HEK293 (cell line): ENCODE results near the gene AQP9.
"Not testable (repeated sequence)": the region's sequence is repeated elsewhere in the genome, so short reads cannot be mapped to it uniquely, and the experiment has no call there.

Experiments used
- EGR2 ChIP-seq: fragments of 450-650 bp; formaldehyde crosslinking; IDR thresholded peaks from 2 replicates; pipeline ENCODE4 v1.5.1; 2016; ENCODE audit warnings: low read depth, missing biosample characterization, missing genetic modification characterization
- SALL2 ChIP-seq: fragments of 450-650 bp; formaldehyde crosslinking; IDR thresholded peaks from 2 replicates; pipeline ENCODE4 v1.5.0; 2017; ENCODE audit warnings: missing biosample characterization, mild to moderate bottlenecking, missing genetic modification characterization, borderline replicate concordance
- ZNF24 ChIP-seq: fragments of 450-650 bp; formaldehyde crosslinking; IDR thresholded peaks from 2 replicates; pipeline ENCODE4 v1.5.1; 2016; ENCODE audit warnings: missing biosample characterization, missing genetic modification characterization
- ZNF274 ChIP-seq, 2 experiments: fragments of 200-500 bp in 1 of 2; fragments of 450-650 bp in 1 of 2; sonication (Bioruptor generic) in 1 of 2; formaldehyde crosslinking in 1 of 2; IDR thresholded peaks; 2 replicates each; pipeline versions ENCODE4 v1.5.1 to v1.6.1; 2014 to 2016; ENCODE audit warnings: borderline replicate concordance in 1 of 2, inconsistent platforms in 1 of 2, low read length in 1 of 2, missing biosample characterization in 1 of 2, missing genetic modification characterization in 1 of 2
- ZNF776 ChIP-seq: fragments of 450-650 bp; formaldehyde crosslinking; IDR thresholded peaks from 2 replicates; pipeline ENCODE4 v1.5.0; 2017; ENCODE audit warnings: missing biosample characterization, missing genetic modification characterization, borderline replicate concordance
- TF ChIP-seq, protein P1 (sequence below): fragments of 450-650 bp; formaldehyde crosslinking; IDR thresholded peaks from 2 replicates; pipeline ENCODE4 v1.5.1; 2016; ENCODE audit warnings: missing biosample characterization, missing genetic modification characterization
- TF ChIP-seq, protein P2 (sequence below): fragments of 450-650 bp; formaldehyde crosslinking; IDR thresholded peaks from 2 replicates; pipeline ENCODE4 v1.5.1; 2016; ENCODE audit warnings: missing biosample characterization, missing genetic modification characterization, low read depth
- TF ChIP-seq, protein P3 (sequence below): fragments of 450-650 bp; formaldehyde crosslinking; IDR thresholded peaks from 2 replicates; pipeline ENCODE4 v1.5.1; 2016; ENCODE audit warnings: missing biosample characterization, missing genetic modification characterization

DNA sequence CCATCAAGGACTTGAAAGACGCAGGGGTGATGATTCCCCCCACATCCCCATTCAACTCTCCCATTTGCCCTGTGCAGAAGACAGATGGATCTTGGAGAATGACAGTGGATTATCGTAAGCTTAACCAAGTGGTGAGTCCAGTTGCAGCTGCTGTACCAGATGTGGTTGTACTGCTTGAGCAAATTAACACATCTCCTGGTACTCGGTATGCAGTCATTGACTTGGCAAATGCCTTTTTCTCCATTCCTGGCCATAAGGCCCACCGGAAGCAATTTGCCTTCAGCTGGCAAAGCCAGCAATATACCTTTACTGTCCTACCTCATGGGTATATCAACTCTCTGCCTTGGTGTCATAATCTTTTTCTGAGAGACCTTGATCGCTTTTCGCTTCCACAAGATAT, 70.0 kb downstream of the AQP9 start:
- TF ChIP-seq ZNF776 (tag by site-specific recombination); SALL2; EGR2 (tag by site-specific recombination); ZNF24 (tag by site-specific recombination); ZNF274 (IDR thresholded peaks at IDR 0.05; ENCODE audit: low read length); ZNF274 (tag by site-specific recombination; IDR thresholded peaks at IDR 0.05; ENCODE audit: borderline replicate concordance): not testable (repeated sequence)
- TF ChIP-seq, protein P1, sequence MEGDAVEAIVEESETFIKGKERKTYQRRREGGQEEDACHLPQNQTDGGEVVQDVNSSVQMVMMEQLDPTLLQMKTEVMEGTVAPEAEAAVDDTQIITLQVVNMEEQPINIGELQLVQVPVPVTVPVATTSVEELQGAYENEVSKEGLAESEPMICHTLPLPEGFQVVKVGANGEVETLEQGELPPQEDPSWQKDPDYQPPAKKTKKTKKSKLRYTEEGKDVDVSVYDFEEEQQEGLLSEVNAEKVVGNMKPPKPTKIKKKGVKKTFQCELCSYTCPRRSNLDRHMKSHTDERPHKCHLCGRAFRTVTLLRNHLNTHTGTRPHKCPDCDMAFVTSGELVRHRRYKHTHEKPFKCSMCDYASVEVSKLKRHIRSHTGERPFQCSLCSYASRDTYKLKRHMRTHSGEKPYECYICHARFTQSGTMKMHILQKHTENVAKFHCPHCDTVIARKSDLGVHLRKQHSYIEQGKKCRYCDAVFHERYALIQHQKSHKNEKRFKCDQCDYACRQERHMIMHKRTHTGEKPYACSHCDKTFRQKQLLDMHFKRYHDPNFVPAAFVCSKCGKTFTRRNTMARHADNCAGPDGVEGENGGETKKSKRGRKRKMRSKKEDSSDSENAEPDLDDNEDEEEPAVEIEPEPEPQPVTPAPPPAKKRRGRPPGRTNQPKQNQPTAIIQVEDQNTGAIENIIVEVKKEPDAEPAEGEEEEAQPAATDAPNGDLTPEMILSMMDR (tag by site-specific recombination): not testable (repeated sequence)
- TF ChIP-seq, protein P2, sequence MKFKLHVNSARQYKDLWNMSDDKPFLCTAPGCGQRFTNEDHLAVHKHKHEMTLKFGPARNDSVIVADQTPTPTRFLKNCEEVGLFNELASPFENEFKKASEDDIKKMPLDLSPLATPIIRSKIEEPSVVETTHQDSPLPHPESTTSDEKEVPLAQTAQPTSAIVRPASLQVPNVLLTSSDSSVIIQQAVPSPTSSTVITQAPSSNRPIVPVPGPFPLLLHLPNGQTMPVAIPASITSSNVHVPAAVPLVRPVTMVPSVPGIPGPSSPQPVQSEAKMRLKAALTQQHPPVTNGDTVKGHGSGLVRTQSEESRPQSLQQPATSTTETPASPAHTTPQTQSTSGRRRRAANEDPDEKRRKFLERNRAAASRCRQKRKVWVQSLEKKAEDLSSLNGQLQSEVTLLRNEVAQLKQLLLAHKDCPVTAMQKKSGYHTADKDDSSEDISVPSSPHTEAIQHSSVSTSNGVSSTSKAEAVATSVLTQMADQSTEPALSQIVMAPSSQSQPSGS (tag by site-specific recombination): not testable (repeated sequence)
- TF ChIP-seq, protein P3, sequence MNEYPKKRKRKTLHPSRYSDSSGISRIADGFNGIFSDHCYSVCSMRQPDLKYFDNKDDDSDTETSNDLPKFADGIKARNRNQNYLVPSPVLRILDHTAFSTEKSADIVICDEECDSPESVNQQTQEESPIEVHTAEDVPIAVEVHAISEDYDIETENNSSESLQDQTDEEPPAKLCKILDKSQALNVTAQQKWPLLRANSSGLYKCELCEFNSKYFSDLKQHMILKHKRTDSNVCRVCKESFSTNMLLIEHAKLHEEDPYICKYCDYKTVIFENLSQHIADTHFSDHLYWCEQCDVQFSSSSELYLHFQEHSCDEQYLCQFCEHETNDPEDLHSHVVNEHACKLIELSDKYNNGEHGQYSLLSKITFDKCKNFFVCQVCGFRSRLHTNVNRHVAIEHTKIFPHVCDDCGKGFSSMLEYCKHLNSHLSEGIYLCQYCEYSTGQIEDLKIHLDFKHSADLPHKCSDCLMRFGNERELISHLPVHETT (tag by site-specific recombination): not testable (repeated sequence)
